Measurements from ENCODE around the gene CLASP1.

The CLASP1 gene

GRCh38 chr2:121638333-121638732 lies 10.9 kb downstream of the CLASP1 start:
- peaks cover 7% of the 10 kb centered on the region for H3K4me1 Mint-ChIP-seq
- TF ChIP-seq CTCF (IDR thresholded peaks at IDR 0.05; ENCODE audit: unreplicated experiment in 3 of 3), result no peak
- H3K27ac Mint-ChIP-seq, result no peak overlapping the region
- no peaks in the 10 kb centered on the region for H3K27me3 Mint-ChIP-seq (ENCODE audit: low read depth)
- no peak overlapping the region for H3K4me3 Mint-ChIP-seq
- peaks cover 17% of the 10 kb centered on the region for H3K9me3 Mint-ChIP-seq
- peaks cover 45% of the 10 kb centered on the region for H3K36me3 Mint-ChIP-seq (ENCODE audit: low read depth)

GRCh38 chr2:121635371-121635770 lies 13.9 kb downstream of the CLASP1 start:
- Mint-ChIP-seq H3K9me3 (peaks cover 17% of the 10 kb centered on the region), H3K36me3 (ENCODE audit: low read depth) (peaks cover 35% of the 10 kb centered on the region), H3K27ac (no peak overlapping the region)

GRCh38 chr2:121634354-121635307 lies 14.6 kb downstream of the CLASP1 start:
- no peaks in the 10 kb centered on the region for H3K27me3 Mint-ChIP-seq (ENCODE audit: low read depth)
- peaks cover 17% of the 10 kb centered on the region for H3K9me3 Mint-ChIP-seq
- peaks cover 7% of the 10 kb centered on the region for H3K4me1 Mint-ChIP-seq
- H3K27ac Mint-ChIP-seq, result peak overlapping the region; percentile 7 to 81 (median 64)
- no peak overlapping the region for H3K4me3 Mint-ChIP-seq
- TF ChIP-seq CTCF (IDR thresholded peaks at IDR 0.05; ENCODE audit: unreplicated experiment in 3 of 3), result no peak
- H3K36me3 Mint-ChIP-seq (ENCODE audit: low read depth), result peaks cover 32% of the 10 kb centered on the region

More at GRCh38 chr2:121635371-121635770, 13.9 kb downstream of the CLASP1 start:
- Mint-ChIP-seq H3K27me3 (ENCODE audit: low read depth) (no peaks in the 10 kb centered on the region), H3K4me3 (no peak overlapping the region), H3K4me1 (peaks cover 7% of the 10 kb centered on the region)
- no peak for TF ChIP-seq CTCF (IDR thresholded peaks at IDR 0.05; ENCODE audit: unreplicated experiment in 3 of 3)

- H3K9me3 Mint-ChIP-seq, result peaks cover 14% of the 10 kb centered on the region
- H3K4me3 Mint-ChIP-seq, result no peak overlapping the region
- H3K27me3 Mint-ChIP-seq (ENCODE audit: low read depth), result no peaks in the 10 kb centered on the region
- peaks cover 7% of the 10 kb centered on the region for H3K4me1 Mint-ChIP-seq
- H3K27ac Mint-ChIP-seq, result no peak overlapping the region
- peaks cover 28% of the 10 kb centered on the region for H3K36me3 Mint-ChIP-seq (ENCODE audit: low read depth)
- no peak for TF ChIP-seq CTCF (IDR thresholded peaks at IDR 0.05; ENCODE audit: unreplicated experiment in 3 of 3)
Observed at GRCh38 chr2:121633463-121633862, 15.8 kb downstream of the CLASP1 start.

- no peak overlapping the region for H3K4me3 Mint-ChIP-seq
- peaks cover 4% of the 10 kb centered on the region for H3K9me3 Mint-ChIP-seq
- no peak overlapping the region for H3K27ac Mint-ChIP-seq
- no peaks in the 10 kb centered on the region for H3K27me3 Mint-ChIP-seq (ENCODE audit: low read depth)
- no peak for TF ChIP-seq CTCF (IDR thresholded peaks at IDR 0.05; ENCODE audit: unreplicated experiment in 3 of 3)
- H3K36me3 Mint-ChIP-seq (ENCODE audit: low read depth), result peaks cover 45% of the 10 kb centered on the region
- peaks cover 5% of the 10 kb centered on the region for H3K4me1 Mint-ChIP-seq
Observed at GRCh38 chr2:121627525-121628050, 21.7 kb downstream of the CLASP1 start.
